CD4-positive, alpha-beta T cell treated with Interferon alpha-2 for 1 hour (primary cell): ENCODE results near the gene ARHGAP32.
"Not testable (repeated sequence)": the region's sequence is repeated elsewhere in the genome, so short reads cannot be mapped to it uniquely, and the experiment has no call there.

Source experiments
- DNase-seq, 2 donors: peaks; one replicate each; pipeline ENCODE4 v3.0.0-alpha.2; 2020 to 2022

The ARHGAP32 gene

GRCh38 chr11:128927683-128928336 is 264.3 kb downstream of the ARHGAP32 start:
- DNase-seq, result no peak

- DNase-seq, result no peak
These were observed 265.0 kb downstream of the ARHGAP32 start for GRCh38 chr11:128927108-128927461.

- no peak for DNase-seq
These were observed 265.6 kb downstream of the ARHGAP32 start for GRCh38 chr11:128926437-128927107.

- DNase-seq, result no peak
These were observed 266.1 kb downstream of the ARHGAP32 start for GRCh38 chr11:128926000-128926399.

GRCh38 chr11:128925250-128925600 is 266.9 kb downstream of the ARHGAP32 start:
- DNase-seq, result no peak

- DNase-seq, result no peak
These were observed 267.4 kb downstream of the ARHGAP32 start for GRCh38 chr11:128924510-128925249.

- DNase-seq, result no peak
These were observed 268.0 kb downstream of the ARHGAP32 start for GRCh38 chr11:128924104-128924503.

GRCh38 chr11:128921793-128922192 is 270.3 kb downstream of the ARHGAP32 start:
- no peak for DNase-seq

GRCh38 chr11:128920666-128921065 is 271.5 kb downstream of the ARHGAP32 start:
- no peak for DNase-seq

- DNase-seq, result not testable (repeated sequence)
These were observed 272.5 kb downstream of the ARHGAP32 start for GRCh38 chr11:128919635-128920034.

- DNase-seq, result no peak
These were observed 272.9 kb downstream of the ARHGAP32 start for GRCh38 chr11:128919216-128919615.

GRCh38 chr11:128917144-128917724 is 274.9 kb downstream of the ARHGAP32 start:
- no peak for DNase-seq

- DNase-seq, result no peak
These were observed 275.4 kb downstream of the ARHGAP32 start for GRCh38 chr11:128916681-128917080.

- DNase-seq, result no peak
These were observed 276.0 kb downstream of the ARHGAP32 start for GRCh38 chr11:128916037-128916572.

- no peak for DNase-seq
These were observed 277.0 kb downstream of the ARHGAP32 start for GRCh38 chr11:128915149-128915521.
